Testis (tissue), 3 donors: Measurements from ENCODE around the gene VMP1. TPM values are rescaled to one million over a fixed set of nuclear protein-coding genes. Genes with fewer than 3 reads are reported as not detected.
"Not testable (repeated sequence)": the region's sequence is repeated elsewhere in the genome, so short reads cannot be mapped to it uniquely, and the experiment has no call there.

Experiments used
- DNase-seq: peaks from one replicate; pipeline ENCODE4 v3.0.0-alpha.2; 2019
- H3K27ac ChIP-seq, 2 donors: fragments of 200-600 bp; sonication (generic); one replicate each; pipeline ENCODE4 v1.5.1; 2019
- H3K27me3 ChIP-seq: fragments of 200-600 bp; sonication (generic); one replicate; pipeline ENCODE4 v1.5.1; 2019
- H3K36me3 ChIP-seq: fragments of 200-600 bp; sonication (generic); one replicate; pipeline ENCODE4 v1.5.1; 2017; ENCODE audit warnings: low read depth; ENCODE audit errors: missing control alignments
- H3K4me1 ChIP-seq: fragments of 200-600 bp; sonication (generic); one replicate; pipeline ENCODE4 v1.5.1; 2019
- H3K4me3 ChIP-seq, 2 donors: fragments of 200-600 bp; sonication (generic); one replicate each; pipeline ENCODE4 v1.5.1; 2017 to 2019
- H3K9me3 ChIP-seq: fragments of 200-600 bp; sonication (generic); one replicate; pipeline ENCODE4 v1.5.1; 2017
- POLR2A ChIP-seq: fragments of 450-650 bp; IDR thresholded peaks from one replicate; pipeline ENCODE4 v1.6.1; 2017; ENCODE audit warnings: antibody characterized with exemption, mild to moderate bottlenecking, moderate library complexity
- WGBS, 2 donors: methylation state at CpG; one replicate each; pipeline ENCODE4 v1.1.5; 2018; 5-methylcytosine and 5-hydroxymethylcytosine counted together
- intact Hi-C: fragments of 100-400 bp; cut with DNase I; formaldehyde crosslinking; loops from one replicate; pipeline ENCODE4 v1.15.1; 2023; ENCODE audit warnings: low total_unique reads
- polyA plus RNA-seq: library from polyadenylated mRNA; stranded (reverse); fragments of 350-450 nt; fragmentation: Illumina TruSeq; extraction: RNeasy Lipid Tissue Mini Kit (QIAGEN cat#74804); gene quantifications from one replicate; pipeline ENCODE4 v1.2.3, GENCODE V29; 2014; ENCODE audit warnings: low read depth, low replicate concordance; ENCODE audit not compliant: insufficient read depth
- total RNA-seq, 2 donors: library from RNA; depleted of rRNA; stranded (reverse); fragments of >200 nt; gene quantifications; one replicate each; pipeline ENCODE4 v1.2.3, GENCODE V29; 2016
- TF ChIP-seq, protein P1 (sequence below), 3 experiments: fragments of 450-650 bp in 2 of 3; fragments of 200-600 bp in 1 of 3; sonication (generic) in 1 of 3; IDR thresholded peaks; one replicate each; pipeline ENCODE4 v1.5.1; 2016 to 2019; ENCODE audit warnings: antibody characterized with exemption in 3 of 3, mild to moderate bottlenecking in 2 of 3, moderate library complexity in 1 of 3

Gene VMP1
- total and polyA plus RNA-seq, 3 donors from 2014 or later, result 63.1 to 144 (median 108) TPM

DNA sequence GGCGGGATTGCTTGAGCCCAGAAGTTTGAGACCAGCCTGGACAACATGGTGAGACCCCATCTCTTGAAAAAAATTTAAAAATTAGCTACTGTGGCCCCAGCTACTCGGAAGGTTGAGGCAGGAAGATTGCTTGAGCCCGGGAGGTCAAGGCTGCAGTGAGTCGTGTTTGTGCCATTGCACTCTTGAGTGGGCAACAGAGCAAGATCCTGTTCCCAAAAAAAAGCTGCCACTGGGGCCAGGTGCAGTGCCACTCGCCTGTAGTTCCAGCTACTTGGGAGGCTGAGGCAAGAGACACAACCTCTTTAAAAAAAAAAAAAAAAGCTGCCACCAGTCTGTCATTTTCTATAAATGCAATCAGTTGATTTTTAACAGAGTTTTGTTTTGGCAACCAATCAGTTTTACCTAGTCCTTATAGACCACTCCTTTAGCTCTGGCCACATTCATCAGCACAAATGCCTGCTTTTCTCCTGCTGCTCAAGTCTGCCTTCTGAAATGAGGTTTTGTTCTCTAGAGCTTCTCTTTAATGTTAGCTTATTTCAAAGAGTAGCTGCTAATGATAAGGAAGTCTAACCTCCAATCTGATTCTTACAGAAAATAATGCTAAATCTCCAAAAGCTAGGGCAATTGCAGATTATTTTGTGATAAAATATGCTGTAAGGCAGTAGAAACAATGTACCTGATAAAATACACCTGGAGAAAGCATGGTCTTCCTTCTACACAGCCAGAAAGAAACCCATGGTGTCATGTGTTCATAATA is 120.4 kb downstream of the VMP1 start:
- no peaks in the 10 kb centered on the region for H3K9me3 ChIP-seq
- no peak overlapping the region for H3K27ac ChIP-seq
- H3K4me1 ChIP-seq, result peaks cover 7% of the 10 kb centered on the region
- TF ChIP-seq, protein P1, sequence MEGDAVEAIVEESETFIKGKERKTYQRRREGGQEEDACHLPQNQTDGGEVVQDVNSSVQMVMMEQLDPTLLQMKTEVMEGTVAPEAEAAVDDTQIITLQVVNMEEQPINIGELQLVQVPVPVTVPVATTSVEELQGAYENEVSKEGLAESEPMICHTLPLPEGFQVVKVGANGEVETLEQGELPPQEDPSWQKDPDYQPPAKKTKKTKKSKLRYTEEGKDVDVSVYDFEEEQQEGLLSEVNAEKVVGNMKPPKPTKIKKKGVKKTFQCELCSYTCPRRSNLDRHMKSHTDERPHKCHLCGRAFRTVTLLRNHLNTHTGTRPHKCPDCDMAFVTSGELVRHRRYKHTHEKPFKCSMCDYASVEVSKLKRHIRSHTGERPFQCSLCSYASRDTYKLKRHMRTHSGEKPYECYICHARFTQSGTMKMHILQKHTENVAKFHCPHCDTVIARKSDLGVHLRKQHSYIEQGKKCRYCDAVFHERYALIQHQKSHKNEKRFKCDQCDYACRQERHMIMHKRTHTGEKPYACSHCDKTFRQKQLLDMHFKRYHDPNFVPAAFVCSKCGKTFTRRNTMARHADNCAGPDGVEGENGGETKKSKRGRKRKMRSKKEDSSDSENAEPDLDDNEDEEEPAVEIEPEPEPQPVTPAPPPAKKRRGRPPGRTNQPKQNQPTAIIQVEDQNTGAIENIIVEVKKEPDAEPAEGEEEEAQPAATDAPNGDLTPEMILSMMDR (IDR thresholded peaks at IDR 0.05), result no peak
- TF ChIP-seq POLR2A, result no peak
- no peaks in the 10 kb centered on the region for H3K27me3 ChIP-seq
- intact Hi-C loops, result no loop called here
- no peaks in the 10 kb centered on the region for H3K36me3 ChIP-seq
- no peak overlapping the region for H3K4me3 ChIP-seq
- no peak for DNase-seq
- whole genome bisulfite sequencing, 2 donors, result 87 to 90% methylated on average over 5 of the region's 5 CpGs

DNA sequence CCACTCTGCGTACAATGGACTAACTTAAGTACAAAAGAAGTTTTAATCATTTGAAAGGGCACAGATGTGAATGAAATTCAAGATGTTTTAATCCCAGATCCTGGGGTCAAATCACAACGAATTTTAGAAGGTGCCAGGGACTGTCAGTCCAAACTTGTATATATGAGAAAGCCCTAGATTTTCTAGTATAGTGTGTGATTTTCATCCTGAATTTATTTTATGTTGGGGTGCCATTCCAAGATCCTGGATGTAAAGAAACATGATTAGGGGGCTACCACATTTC is 121.0 kb downstream of the VMP1 start:
- Histone ChIP-seq H3K36me3 (no peaks in the 10 kb centered on the region), H3K4me1 (peaks cover 7% of the 10 kb centered on the region), H3K4me3 (no peak overlapping the region), H3K27me3 (no peaks in the 10 kb centered on the region), H3K9me3 (no peaks in the 10 kb centered on the region), H3K27ac (no peak overlapping the region)
- TF ChIP-seq, protein P1 (IDR thresholded peaks at IDR 0.05), result no peak
- no peak for TF ChIP-seq POLR2A
- 82 to 84% methylated on average over 2 of the region's 2 CpGs for WGBS, 2 donors
- intact Hi-C loops, result no loop called here
- no peak for DNase-seq

DNA sequence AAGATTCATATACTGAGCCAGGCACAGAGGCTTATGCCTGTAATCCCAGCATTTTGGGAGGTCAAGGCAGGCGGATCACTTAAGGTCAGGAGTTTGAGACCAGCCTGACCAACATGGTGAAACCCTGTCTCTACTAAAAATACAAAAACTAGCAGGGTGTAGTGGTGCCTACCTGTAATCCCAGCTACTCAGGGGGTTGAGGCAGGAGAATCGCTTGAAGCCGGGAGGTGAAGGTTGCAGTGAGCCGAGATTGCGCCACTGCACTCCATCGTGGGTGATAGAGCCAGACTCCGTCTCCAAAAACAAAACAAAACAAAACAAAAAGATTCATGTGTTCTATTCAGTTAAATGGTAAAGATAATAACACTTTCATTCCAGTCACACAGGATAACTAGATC is 121.4 kb downstream of the VMP1 start:
- 64 to 74% methylated on average over 7 of the region's 7 CpGs for WGBS, 2 donors
- H3K4me3 ChIP-seq, H3K27ac ChIP-seq, DNase-seq, H3K4me1 ChIP-seq, intact Hi-C loops, H3K27me3 ChIP-seq, H3K9me3 ChIP-seq, H3K36me3 ChIP-seq: not testable (repeated sequence)

DNA sequence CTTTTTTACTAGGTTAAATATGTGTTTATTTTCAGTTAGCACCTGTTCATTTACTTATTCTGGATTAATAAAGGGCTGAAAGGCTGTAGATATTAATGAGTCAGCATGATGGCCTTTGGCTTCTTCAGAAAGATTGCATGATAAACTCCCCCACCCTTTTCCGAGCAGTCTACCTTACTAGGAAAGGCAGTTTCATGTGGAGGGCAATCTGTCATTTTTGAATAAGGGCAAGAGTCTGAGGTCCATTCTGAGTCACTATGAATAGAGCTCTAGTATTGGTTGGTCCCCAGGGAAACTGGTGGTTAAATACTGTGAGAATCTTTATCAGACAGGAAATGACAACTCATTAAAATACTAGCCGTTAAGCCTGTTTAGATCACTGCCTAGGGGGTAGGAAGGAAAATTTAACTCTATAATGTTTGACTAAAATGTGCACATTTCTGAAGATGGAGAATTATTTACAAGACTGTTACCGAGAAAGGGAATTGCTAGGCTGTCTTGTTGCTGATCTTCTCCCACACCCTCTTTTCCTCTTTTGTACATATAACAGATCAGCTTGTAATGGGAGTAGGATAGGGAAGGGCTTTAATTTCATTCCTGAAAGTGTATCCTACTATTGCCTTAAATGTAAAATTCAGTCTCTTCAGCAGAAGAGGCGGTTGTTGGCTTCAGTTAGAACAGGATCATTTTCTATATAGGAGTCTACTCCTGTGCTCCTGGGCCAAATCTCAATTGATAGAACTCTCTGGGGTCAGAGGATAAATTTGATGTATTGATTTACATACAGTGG is 122.0 kb downstream of the VMP1 start:
- no peak for TF ChIP-seq POLR2A
- TF ChIP-seq, protein P1 (IDR thresholded peaks at IDR 0.05), result no peak
- intact Hi-C loops, result no loop called here
- H3K4me3 ChIP-seq, result no peak overlapping the region
- 40 to 46% methylated on average over 4 of the region's 4 CpGs for WGBS, 2 donors
- no peaks in the 10 kb centered on the region for H3K27me3 ChIP-seq
- no peaks in the 10 kb centered on the region for H3K36me3 ChIP-seq
- H3K27ac ChIP-seq, result no peak overlapping the region
- H3K4me1 ChIP-seq, result peaks cover 7% of the 10 kb centered on the region
- DNase-seq, result no peak
- H3K9me3 ChIP-seq, result no peaks in the 10 kb centered on the region

DNA sequence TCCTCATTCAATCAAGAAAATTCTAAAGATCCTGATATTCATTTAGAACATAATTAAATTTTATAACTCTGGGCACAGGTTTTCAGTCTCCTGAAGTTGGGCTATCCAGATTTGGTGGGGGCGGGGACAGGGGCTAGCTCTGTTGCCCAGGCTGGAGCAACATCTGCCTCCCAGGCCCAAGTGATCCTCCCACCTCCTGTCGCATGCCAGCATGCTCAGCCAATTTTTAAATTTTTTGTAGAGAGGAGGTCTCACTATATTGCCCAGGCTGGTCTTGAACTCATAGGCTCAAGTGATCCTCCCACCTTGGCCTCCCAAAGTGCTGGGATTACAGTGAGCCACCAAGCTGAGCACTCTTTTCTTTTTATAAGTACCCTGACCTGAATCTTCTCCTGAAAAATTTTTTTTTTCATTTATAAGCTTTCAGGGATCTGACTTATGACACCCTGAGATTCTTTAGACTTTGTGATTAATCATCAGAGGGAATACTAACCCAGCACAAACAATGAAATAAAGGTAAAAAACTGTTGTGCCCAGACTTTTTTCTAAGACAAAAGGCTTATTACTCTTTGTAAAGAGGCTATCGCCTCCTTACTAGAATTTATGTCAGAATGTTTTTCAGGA is 122.7 kb downstream of the VMP1 start:
- H3K36me3 ChIP-seq, result no peaks in the 10 kb centered on the region
- H3K9me3 ChIP-seq, result no peaks in the 10 kb centered on the region
- WGBS, 2 donors, result 83% methylated on average over 3 of the region's 3 CpGs
- TF ChIP-seq POLR2A, result no peak
- TF ChIP-seq, protein P1 (IDR thresholded peaks at IDR 0.05), result no peak
- intact Hi-C loops, result no loop called here
- no peak overlapping the region for H3K27ac ChIP-seq
- H3K4me1 ChIP-seq, result peaks cover 7% of the 10 kb centered on the region
- no peak for DNase-seq
- no peak overlapping the region for H3K4me3 ChIP-seq
- no peaks in the 10 kb centered on the region for H3K27me3 ChIP-seq
